MCF 10A (cell line): ENCODE data around the gene CTTN. TPM values are rescaled to one million over a fixed set of nuclear protein-coding genes. Genes with fewer than 3 reads are reported as not detected.

Experiments used
- BruUV-seq: library from RNA; stranded (reverse); fragments of 400-500 nt; replicated peaks from 2 replicates; lab custom pipeline; 2021; lab: Mats Ljungman, UMichigan
- CTCF ChIA-PET: fragments of 300-600 bp; sonication (Branson Sonifier 250); formaldehyde crosslinking; extraction: SDS; loops from one replicate; lab custom pipeline; 2021; ENCODE audit warnings: antibody characterized with exemption, inconsistent platforms; lab: Yijun Ruan, JAX
- POLR2A ChIA-PET: fragments of 300-600, 350-650 bp; sonication (Branson Sonifier 250); formaldehyde crosslinking; extraction: SDS; loops from one replicate; lab custom pipeline; 2020; ENCODE audit warnings: antibody characterized with exemption, inconsistent platforms; lab: Yijun Ruan, JAX
- DNase-seq: peaks from one replicate; pipeline ENCODE4 v3.0.0-alpha.2; 2018; ENCODE audit not compliant: unreplicated experiment
- H3K27ac Mint-ChIP-seq: one replicate; pipeline ENCODE4 v1.8.0; 2022; ENCODE audit warnings: mild to moderate bottlenecking, low read depth, mixed read lengths; ENCODE audit not compliant: unreplicated experiment
- H3K27me3 Mint-ChIP-seq: one replicate; pipeline ENCODE4 v1.8.0; 2022; ENCODE audit warnings: mixed read lengths; ENCODE audit not compliant: insufficient read depth, unreplicated experiment
- H3K36me3 Mint-ChIP-seq: one replicate; pipeline ENCODE4 v1.8.0; 2022; ENCODE audit warnings: mild to moderate bottlenecking, moderate library complexity, mixed read lengths; ENCODE audit not compliant: insufficient read depth, unreplicated experiment
- H3K4me1 Mint-ChIP-seq: one replicate; pipeline ENCODE4 v1.8.0; 2022; ENCODE audit warnings: mixed read lengths; ENCODE audit not compliant: insufficient read depth, unreplicated experiment
- H3K4me3 Mint-ChIP-seq: one replicate; pipeline ENCODE4 v1.8.0; 2022; ENCODE audit warnings: mild to moderate bottlenecking, moderate library complexity, mixed read lengths; ENCODE audit not compliant: unreplicated experiment
- H3K9me3 Mint-ChIP-seq: one replicate; pipeline ENCODE4 v1.8.0; 2022; ENCODE audit warnings: mixed read lengths; ENCODE audit not compliant: unreplicated experiment
- intact Hi-C: fragments of 100-400 bp; cut with micrococcal nuclease; formaldehyde crosslinking; loops from 2 replicates; pipeline ENCODE4 v1.14.1; 2022
- total RNA-seq: library from RNA; stranded (reverse); gene quantifications from 2 replicates; pipeline ENCODE4 v1.2.3, GENCODE V29; 2022
- TF ChIP-seq, protein P1 (sequence below): fragments of 200-600 bp; IDR thresholded peaks from one replicate; pipeline ENCODE4 v1.8.0; 2022; ENCODE audit warnings: antibody characterized with exemption, mild to moderate bottlenecking; ENCODE audit not compliant: unreplicated experiment

The CTTN gene
- total RNA-seq, 1 experiment from 2014 or later = 264 TPM

DNA sequence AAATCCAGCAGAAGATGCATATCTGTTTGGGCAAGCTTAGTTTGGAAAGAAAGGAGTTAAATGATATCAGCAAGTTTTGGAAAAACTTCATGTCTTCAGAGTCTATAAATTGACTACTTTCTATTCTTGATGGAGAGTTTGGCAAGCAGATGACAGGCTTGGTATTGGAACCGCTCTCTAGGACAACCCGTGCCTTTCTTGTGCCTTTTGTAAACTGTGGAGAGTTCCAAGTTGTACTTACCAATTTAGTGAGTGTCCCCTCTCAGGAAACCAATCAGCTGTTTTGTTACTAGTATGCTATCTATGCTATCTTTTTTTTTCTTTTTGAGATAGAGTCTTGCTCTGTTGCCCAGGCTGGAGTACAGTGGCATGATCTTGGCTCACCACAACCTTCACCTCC lies 43.7 kb upstream of the CTTN start:
- no peaks in the 10 kb centered on the region for H3K27me3 Mint-ChIP-seq

DNA sequence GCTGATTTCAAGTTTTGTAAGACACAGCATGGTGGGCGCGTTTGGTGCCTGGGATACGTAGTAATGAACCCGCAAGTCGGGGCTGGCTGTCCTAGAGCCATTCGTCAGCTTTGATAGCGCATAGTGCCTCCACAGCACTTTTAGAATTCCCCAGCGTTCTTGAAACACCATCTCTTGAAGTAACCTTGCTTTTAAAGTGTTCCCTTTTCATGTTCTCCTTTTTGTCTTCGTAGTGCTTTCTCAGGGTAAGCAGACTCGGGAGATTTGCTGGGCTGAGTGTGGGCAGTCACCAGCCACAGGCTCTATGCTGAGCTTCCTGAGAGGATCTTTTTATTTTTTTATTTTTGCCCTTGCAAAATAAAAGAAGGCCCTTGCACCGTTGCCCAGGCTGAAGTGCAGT lies 39.6 kb upstream of the CTTN start:
- CTCF ChIA-PET = no interaction called here

More for the DNA sequence above, 43.7 kb upstream of the CTTN start:
- TF ChIP-seq, protein P1, sequence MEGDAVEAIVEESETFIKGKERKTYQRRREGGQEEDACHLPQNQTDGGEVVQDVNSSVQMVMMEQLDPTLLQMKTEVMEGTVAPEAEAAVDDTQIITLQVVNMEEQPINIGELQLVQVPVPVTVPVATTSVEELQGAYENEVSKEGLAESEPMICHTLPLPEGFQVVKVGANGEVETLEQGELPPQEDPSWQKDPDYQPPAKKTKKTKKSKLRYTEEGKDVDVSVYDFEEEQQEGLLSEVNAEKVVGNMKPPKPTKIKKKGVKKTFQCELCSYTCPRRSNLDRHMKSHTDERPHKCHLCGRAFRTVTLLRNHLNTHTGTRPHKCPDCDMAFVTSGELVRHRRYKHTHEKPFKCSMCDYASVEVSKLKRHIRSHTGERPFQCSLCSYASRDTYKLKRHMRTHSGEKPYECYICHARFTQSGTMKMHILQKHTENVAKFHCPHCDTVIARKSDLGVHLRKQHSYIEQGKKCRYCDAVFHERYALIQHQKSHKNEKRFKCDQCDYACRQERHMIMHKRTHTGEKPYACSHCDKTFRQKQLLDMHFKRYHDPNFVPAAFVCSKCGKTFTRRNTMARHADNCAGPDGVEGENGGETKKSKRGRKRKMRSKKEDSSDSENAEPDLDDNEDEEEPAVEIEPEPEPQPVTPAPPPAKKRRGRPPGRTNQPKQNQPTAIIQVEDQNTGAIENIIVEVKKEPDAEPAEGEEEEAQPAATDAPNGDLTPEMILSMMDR = no peak
- H3K9me3 Mint-ChIP-seq = no peaks in the 10 kb centered on the region
- ChIA-PET CTCF (no interaction called here), POLR2A (no interaction called here)
- BruUV-seq = no TSS peak
- no peak for DNase-seq
- intact Hi-C loops = no loop called here
- no peak overlapping the region for H3K27ac Mint-ChIP-seq
- no peak overlapping the region for H3K4me3 Mint-ChIP-seq
- H3K36me3 Mint-ChIP-seq = peaks cover 74% of the 10 kb centered on the region
- no peaks in the 10 kb centered on the region for H3K4me1 Mint-ChIP-seq

DNA sequence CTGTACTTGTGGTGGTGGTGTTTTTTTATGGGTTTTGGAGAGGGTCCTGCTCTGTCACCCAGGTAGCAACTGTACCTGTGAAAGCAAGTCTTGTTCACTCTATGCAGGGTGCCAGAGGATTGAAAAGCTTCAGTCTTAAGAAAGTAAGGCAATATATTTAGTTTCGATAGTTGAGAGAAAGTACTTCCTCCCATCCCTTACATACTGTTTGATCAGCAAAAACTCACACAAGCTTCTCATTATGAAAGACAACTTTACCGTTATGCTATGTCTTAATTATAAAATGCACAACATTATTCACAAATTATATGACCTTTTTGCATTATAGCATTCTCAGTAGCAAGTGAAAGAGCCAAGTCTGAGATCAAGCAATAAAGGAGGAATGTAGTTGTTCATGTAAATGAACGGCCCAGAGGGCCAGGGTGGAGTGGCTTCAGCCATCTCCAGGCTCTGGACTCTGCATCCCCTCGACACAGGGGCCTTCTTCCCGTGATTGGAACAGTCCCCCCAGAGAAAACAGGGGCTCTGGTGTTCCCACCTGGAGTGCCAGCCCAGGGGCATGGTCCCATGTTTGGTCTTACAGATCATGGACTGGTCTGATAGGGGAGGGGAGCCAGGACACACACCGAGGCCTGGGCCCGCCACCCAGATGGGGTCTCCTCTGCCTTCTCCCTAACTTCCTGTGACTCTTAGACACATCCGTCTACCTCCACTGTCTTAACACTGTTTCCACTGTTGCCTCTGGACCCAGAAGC lies 38.7 kb upstream of the CTTN start:
- DNase-seq = no peak
- no peak overlapping the region for H3K27ac Mint-ChIP-seq
- TF ChIP-seq, protein P1 = no peak
- ChIA-PET POLR2A (interaction anchor here (0.8 kb wide), 1 partner anchor 13 kb away, joined by 3 read pairs; no protein-coding TSS in a partner anchor), CTCF (interaction anchor here (0.5 to 0.7 kb wide), 2 partner anchors 94 to 1095 kb away, joined by 3 read pairs; no protein-coding TSS in a partner anchor)
- no peaks in the 10 kb centered on the region for H3K27me3 Mint-ChIP-seq
- no peaks in the 10 kb centered on the region for H3K9me3 Mint-ChIP-seq
- BruUV-seq = no TSS peak
- peaks cover 80% of the 10 kb centered on the region for H3K36me3 Mint-ChIP-seq
- H3K4me3 Mint-ChIP-seq = no peak overlapping the region
- intact Hi-C loops = no loop called here
- H3K4me1 Mint-ChIP-seq = no peaks in the 10 kb centered on the region

More for the DNA sequence above, 39.6 kb upstream of the CTTN start:
- no peak for DNase-seq
- no peak overlapping the region for H3K27ac Mint-ChIP-seq
- no peaks in the 10 kb centered on the region for H3K27me3 Mint-ChIP-seq
- TF ChIP-seq, protein P1 = no peak
- no TSS peak for BruUV-seq
- intact Hi-C loops = no loop called here
- H3K9me3 Mint-ChIP-seq = no peaks in the 10 kb centered on the region
- H3K4me3 Mint-ChIP-seq = no peak overlapping the region
- H3K36me3 Mint-ChIP-seq = peaks cover 80% of the 10 kb centered on the region
- POLR2A ChIA-PET = interaction anchor here (0.8 kb wide), 1 partner anchor 14 kb away, joined by 3 read pairs; no protein-coding TSS in a partner anchor
- H3K4me1 Mint-ChIP-seq = no peaks in the 10 kb centered on the region

DNA sequence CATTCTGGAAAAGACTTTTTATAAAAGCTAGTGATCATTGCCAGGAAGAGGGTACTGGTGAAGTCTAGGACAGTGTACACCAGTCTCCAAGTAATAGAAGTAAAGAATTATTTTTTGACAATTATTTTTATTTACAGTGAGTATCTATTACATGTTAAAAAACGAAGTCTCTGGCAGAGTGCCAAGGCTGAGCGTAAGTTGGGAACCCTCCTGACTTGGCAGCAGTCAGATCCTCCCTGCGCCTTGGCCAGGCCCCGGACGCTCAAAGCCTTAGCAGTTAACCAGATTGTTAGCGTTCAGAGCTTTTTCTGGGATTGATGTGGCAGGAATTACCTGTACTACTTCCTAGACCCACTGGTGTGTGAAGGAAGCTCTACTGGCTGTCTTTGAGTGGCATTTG lies 38.1 kb upstream of the CTTN start:
- no peak overlapping the region for H3K4me3 Mint-ChIP-seq

More for the DNA sequence above, 38.1 kb upstream of the CTTN start:
- Mint-ChIP-seq H3K27me3 (no peaks in the 10 kb centered on the region), H3K36me3 (peaks cover 80% of the 10 kb centered on the region), H3K9me3 (no peaks in the 10 kb centered on the region), H3K4me1 (no peaks in the 10 kb centered on the region), H3K27ac (no peak overlapping the region)
- DNase-seq = no peak
- intact Hi-C loops = no loop called here
- ChIA-PET POLR2A (no interaction called here), CTCF (interaction anchor here (0.5 to 0.7 kb wide), 3 partner anchors 13 to 1095 kb away, joined by 3 read pairs; no protein-coding TSS in a partner anchor)
- BruUV-seq = no TSS peak
- TF ChIP-seq, protein P1 = no peak
